DLD1 (cell line): ENCODE measurements around the gene GSE1.

ENCODE experiments used
- in situ Hi-C: cut with HindIII; loops from 2 replicates; pipeline ENCODE4 v1.10.0; 2017; ENCODE audit warnings: low sequenced_read_pairs

GSE1 gene

GRCh38 chr16:85696781-85697180, 83.7 kb downstream of the GSE1 start:
- in situ Hi-C loops: no loop called here

- in situ Hi-C loops: no loop called here
These were observed 84.3 kb downstream of the GSE1 start for GRCh38 chr16:85697431-85697830.

- in situ Hi-C loops: no loop called here
These were observed 85.4 kb downstream of the GSE1 start for GRCh38 chr16:85698459-85698891.

GRCh38 chr16:85698935-85699558, 85.9 kb downstream of the GSE1 start:
- in situ Hi-C loops: no loop called here

- in situ Hi-C loops: no loop called here
These were observed 86.5 kb downstream of the GSE1 start for GRCh38 chr16:85699628-85700027.

- in situ Hi-C loops: no loop called here
These were observed 90.9 kb downstream of the GSE1 start for GRCh38 chr16:85704011-85704410.

GRCh38 chr16:85704900-85705846, 92.1 kb downstream of the GSE1 start:
- in situ Hi-C loops: no loop called here

GRCh38 chr16:85706449-85707034, 93.4 kb downstream of the GSE1 start:
- in situ Hi-C loops: no loop called here

GRCh38 chr16:85707528-85708095, 94.5 kb downstream of the GSE1 start:
- in situ Hi-C loops: no loop called here

GRCh38 chr16:85708338-85708737, 95.2 kb downstream of the GSE1 start:
- in situ Hi-C loops: no loop called here

GRCh38 chr16:85709766-85710585, 96.9 kb downstream of the GSE1 start:
- in situ Hi-C loops: no loop called here

- in situ Hi-C loops: no loop called here
These were observed 97.6 kb downstream of the GSE1 start for GRCh38 chr16:85710732-85711131.

- in situ Hi-C loops: no loop called here
These were observed 99.0 kb downstream of the GSE1 start for GRCh38 chr16:85711982-85712587.

GRCh38 chr16:85712801-85713200, 99.7 kb downstream of the GSE1 start:
- in situ Hi-C loops: no loop called here

- in situ Hi-C loops: no loop called here
These were observed 102.3 kb downstream of the GSE1 start for GRCh38 chr16:85715169-85716021.

GRCh38 chr16:85716022-85716679, 103.0 kb downstream of the GSE1 start:
- in situ Hi-C loops: no loop called here

- in situ Hi-C loops: no loop called here
These were observed 103.5 kb downstream of the GSE1 start for GRCh38 chr16:85716680-85717038.

- in situ Hi-C loops: no loop called here
These were observed 104.5 kb downstream of the GSE1 start for GRCh38 chr16:85717393-85718152.
